Left colon (tissue), 2 donors: ENCODE measurements around the gene DLGAP4. TPM values are rescaled to one million over a fixed set of nuclear protein-coding genes. Genes with fewer than 3 reads are reported as not detected.

Experiments used
- total RNA-seq, 2 donors: library from RNA; stranded (reverse); fragmentation: NEBNext Ultra II Directional; extraction: Animal tissue kit (Norgen Biotek cat#: 25700); gene quantifications; one replicate each; pipeline ENCODE4 v1.2.1, GENCODE V29; 2021
- donor health status: DM: no; HTN: no; CAD: no.
- donor health status: DM: yes; HTN: yes; CAD: no.

DLGAP4 gene
- total RNA-seq, 2 donors from 2014 or later, result 39.2 to 47.4 TPM

Other genes with a start within 250 kb of the DLGAP4 start
- 10 to 100 TPM; 60.6 to 63.1 TPM for gene EPB41L1, start 151.6 kb upstream of the DLGAP4 start, total RNA-seq
- 10 to 100 TPM; 16.7 to 19.3 TPM for gene AAR2, start 69.9 kb upstream of the DLGAP4 start, total RNA-seq
- 100 to 1,000 TPM in 1 of 2 donors, 10 to 100 TPM in 1; 36.9 to 484 TPM for gene MYL9, start 235.2 kb downstream of the DLGAP4 start, total RNA-seq